ENCODE measurements around the gene TRMT1.
A peak's percentile ranks its signal among the peaks of the same experiment; 100 is the strongest.

TRMT1 gene

DNA sequence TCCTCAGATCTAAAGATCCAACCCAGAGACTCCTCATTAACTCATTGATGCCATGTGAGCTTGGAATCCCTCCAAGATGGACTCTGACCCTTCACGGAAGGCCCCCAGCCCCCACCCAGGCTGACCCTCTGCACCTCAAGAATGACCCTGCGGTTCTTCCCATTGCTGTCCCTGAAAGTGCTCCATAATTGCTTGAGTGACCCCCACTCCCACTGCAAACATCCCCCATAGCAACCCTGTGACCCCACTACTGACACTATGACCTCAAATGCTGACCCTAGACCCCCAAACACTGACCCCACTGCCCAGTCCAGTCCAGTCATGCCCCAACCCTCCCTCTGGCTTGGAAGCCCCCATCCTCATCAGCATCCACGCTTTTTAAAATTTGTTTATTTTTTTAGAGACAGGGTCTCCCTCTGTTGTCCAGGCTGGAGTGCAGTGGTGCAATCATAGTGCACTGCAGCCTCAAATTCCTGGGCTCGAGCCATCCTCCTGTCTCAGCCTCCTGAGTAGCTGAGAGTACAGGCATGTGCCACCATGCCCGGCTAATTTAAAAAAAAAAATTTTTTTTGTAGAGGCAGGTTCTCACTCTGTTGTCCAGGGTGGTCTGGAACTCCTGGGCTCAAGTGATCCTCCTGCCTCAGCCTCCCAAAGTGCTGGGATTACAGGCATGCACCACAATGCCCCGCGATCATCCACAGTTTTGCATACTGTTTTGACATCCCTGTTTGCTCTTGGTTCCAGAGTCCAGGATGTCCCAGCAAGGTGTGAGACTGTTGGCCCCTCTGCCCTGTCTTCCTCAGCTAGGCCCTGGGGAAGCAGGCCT is 14.7 kb downstream of the TRMT1 start:
- peak; percentile 26 for DNase-seq

DNA sequence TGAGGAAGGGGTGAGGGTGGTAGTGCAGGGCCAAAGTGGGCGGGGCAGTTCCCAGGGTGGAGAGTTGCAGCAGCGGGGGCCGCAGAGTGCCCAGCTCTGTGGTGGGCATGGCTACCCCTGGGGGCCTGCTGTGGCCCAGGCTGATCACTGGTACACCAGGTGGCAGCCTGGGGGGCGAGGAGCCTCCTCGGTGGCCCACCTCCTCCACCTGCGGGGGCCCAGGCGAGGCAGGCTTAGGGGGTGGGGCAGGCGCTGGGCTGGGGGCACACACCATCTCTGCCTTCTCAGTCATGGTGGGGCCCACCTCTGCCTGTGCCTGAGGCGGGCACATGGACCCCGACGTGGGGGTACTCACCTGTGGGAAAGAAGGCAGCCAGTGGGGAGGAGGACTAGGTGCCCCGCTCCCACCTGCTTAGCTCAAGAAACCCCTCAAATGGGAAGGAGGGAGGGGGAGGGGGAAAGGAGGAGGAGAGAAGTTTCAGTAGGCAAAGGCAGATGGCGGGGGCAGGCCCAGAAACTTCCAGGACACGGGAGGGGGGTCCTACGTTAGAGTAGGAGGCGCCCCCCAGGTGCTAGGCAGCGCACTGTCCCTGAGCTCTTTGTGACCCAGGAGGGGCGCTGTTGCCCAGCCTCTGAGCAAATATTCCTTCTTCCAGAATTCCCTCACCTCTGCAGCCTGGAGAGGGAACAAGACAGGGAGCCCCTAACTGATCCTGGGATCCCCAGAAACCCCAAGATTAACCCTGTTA is 15.5 kb downstream of the TRMT1 start:
- peak; percentile 67 for DNase-seq

DNA sequence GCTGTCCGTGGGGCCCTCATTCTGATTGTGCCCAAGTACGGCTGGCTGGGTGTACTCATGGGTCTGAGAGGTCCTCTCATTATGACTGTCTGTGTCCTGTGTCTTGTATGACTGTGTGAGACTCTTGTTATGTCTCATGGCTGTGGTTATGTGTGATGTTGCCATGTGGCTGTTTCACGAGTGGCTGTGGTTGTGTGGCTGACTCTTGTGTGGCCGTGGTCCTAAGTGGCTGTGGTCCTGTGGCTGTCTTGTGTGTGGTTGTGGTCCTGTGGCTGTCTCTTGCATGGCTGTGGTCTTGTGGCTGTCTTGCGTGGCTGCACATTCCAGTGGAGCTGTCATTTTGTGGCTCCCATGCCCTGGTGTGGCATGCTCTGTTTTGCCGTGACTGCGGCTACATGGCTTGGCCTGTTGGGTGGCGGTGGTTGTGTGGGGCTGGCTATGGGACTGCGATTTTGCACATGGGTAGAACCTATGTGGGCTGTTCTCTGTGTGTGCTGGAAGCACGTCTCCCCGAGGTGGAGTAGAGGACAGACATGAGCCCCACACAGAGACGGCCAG is 16.4 kb downstream of the TRMT1 start:
- peak; percentile 59 for DNase-seq

DNA sequence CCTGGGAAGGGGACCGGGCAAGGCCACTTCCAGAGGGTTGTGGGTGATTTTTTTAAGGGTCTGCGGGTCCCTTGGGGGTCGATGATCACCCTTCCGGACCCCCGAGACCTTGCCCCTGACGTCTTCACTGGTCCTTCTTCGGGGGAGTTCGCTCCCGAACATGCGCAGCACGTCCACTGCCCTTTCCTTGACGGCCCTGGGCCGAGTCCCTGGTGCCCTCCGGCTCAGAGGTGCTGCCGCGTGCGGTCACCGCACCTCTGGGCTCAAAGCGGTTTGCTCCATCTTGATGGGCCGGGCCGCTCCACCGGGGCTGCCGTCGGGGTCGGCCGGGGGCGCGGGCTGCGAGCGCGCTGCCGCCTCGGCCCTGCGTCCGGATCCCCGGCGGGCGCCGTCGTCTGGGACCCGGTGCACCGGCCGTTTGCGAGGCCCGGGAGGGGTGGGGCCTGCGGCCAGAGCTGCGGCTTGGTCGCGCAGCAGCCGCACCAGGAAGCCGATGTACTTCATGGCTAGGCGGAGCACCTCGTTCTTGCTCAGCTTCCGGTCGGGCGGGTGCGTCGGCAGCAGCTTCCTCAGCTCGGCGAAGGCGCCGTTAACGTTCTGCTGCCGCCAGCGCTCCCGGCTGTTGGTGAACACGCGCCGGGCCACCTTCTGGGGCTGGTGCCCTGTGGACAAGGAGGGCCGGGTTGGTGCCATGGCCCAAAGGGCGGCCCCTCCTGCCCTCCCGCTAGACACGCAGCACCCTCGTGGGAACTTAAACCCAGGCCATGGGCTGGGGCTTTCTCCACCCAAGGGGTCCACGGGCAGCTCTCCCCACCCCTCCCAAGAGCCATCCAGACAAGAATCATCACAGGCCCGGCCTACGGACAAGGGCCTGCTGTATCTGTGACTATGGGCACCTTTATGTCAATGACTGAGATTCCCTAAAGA is 17.2 kb downstream of the TRMT1 start:
- peak; percentile 85 for DNase-seq

DNA sequence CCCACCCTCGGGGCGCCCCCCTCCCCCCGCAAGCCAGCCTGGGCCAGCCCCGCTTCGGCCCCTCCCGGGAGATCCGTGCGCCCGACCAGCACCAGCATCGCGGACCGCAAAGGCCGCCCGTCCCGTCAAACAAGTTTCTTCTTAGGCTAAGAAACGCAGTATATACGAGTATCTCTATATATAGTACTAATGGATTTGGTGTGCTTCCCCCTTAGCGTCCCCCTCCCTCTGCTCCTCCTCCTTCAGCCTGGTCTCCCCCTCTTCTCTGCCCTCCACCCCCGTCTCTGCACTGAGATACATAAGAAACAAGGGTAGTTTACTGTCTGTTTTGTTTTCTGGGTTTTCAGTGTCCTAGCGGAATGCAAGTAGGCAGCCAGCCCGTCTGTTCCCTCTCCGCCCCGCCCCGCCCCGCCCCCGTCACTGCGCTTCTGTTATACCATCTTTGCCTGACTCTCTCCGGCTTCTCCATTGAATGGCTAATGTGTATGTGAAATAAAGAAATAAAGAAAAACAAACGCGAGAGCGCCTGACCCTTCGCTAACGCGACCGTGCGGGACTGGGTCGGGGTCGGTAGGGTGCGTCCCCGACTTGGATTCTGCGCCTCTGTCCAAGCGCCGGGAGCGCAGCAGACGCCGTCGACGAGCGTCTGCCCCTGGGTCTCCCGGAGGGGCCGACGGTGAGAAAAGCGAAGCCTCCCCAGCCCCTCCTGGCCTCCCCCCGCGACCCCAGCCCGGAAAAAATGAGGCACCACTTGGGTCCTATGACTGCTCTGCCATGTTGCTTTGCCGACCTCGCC is 18.1 kb downstream of the TRMT1 start:
- peak; percentile 84 for DNase-seq

DNA sequence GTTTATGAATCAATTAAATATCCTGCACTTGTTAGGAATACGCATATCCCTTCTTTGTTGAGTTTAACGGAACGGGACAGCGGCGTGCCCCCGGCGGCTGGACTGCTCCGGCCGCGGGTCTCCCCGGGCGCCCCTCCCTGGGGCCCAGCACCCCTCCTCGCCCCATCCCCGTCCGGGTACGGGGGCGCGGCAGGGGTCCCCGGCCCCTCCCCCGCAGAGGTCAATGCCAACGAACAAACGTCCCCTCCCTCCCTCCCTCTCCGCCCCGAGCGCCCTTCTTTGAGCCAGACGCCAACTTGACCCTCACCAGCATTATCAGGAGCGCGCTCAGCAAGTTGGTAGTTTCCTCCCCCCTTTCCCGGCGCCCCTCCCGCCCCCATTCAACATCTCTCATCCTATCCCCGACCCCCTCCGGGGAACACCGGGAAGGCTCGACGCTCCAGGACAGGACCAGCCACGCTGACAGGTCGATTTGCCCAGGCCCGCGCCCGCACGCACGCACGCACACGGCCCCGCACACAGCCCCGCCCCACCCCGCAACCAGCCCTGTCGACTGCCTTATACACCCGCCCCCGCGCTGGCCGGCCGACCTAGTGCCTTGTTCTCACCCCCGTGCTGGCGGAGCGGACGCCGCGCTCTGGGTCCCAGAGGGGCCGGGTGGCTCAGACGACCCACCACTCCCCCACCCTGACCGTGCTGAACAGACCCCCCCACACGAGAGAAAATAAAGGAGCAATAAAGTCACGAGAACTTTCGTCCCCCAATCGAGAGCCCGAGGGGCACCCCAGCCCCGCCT is 18.9 kb downstream of the TRMT1 start:
- DNase-seq: peak; percentile 76

DNA sequence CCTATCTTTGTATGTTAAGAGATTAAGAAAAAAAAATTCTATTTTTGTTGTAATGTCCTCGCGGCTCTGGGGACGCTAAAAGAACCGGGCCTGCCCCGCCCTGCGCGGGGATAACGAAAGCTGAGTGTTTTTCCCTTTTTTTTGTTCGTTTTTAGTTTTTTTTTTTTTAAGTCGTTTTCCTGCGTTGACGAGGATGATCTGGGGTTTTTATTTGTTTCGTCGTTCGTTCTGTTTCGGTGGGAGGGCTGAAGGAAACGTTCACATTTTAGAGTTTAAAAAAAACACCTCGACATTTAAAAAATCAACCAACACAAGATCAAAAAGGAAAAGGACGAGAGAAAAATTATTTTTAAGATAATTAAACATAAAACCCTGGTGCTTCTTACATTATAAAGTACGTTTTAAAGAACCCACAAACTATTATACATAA is 19.5 kb downstream of the TRMT1 start:
- DNase-seq: peak; percentile 70

DNA sequence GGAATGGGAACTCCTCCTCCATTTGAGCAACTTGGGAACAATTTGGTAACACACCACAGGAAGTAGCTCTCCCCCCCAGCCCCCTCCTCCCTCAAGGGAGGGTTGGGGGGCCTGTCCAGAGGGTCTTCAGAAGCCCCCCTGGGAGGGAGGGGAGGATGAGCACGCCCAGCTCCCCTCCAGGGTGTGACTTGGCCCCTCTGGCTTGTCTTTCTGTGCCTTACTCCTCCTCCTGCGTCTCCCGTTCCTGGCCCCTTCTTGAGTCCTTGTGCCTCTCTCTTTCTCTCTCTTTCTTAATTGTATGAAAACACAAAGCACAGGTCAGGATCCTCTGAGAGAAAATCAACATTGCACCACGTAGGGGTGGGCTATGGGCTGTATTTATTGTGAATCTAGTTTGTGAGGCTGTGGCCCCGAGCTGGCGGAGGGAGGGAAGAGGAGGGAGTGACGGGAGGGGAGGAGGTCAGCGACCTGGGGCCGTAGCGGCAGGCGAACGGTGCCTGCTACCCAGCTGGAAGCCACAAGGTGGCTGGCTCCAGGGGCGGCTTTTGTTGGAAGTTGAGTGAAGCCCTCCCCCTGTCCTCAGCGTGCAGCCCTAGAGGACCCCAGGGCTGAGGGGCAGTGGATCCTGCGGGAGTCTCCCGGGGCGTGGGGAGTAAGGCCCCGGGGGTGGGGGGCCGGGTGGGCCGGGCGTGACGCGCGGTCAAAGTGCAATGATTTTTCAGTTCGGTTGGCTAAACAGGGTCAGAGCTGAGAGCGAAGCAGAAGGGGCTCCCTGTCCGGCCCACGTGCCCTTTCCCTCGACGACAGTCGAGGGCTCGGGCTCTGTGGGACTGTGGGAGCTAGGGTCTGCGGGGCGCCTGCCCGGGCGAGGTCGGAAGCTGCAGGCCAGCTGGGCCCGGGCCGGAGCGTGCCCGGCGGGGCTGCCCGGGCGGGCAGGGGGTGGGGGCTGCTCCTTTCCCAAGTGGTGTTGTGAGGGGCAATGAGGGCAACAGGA is 20.3 kb downstream of the TRMT1 start:
- peak; percentile 83 for DNase-seq

DNA sequence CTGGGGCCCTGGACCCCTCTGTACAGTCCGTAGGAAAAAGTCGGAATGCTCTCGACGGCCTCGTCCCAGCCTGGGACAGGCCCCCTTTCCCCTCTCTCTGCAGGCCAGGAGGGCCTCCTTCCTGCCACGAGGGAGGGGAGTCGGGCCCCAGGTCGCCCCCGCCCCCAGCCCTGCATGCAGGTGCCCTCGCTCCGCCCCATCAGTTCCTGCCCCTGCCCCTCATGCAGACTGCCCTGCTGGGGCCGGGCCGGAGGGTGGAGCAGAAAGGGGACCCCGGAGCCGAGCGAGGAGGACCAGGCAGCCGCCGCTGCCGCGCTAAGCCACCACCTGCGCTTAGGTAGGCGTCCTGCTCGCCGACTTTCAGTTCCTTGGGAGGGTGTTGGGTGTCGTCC is 21.2 kb downstream of the TRMT1 start:
- DNase-seq: no peak

DNA sequence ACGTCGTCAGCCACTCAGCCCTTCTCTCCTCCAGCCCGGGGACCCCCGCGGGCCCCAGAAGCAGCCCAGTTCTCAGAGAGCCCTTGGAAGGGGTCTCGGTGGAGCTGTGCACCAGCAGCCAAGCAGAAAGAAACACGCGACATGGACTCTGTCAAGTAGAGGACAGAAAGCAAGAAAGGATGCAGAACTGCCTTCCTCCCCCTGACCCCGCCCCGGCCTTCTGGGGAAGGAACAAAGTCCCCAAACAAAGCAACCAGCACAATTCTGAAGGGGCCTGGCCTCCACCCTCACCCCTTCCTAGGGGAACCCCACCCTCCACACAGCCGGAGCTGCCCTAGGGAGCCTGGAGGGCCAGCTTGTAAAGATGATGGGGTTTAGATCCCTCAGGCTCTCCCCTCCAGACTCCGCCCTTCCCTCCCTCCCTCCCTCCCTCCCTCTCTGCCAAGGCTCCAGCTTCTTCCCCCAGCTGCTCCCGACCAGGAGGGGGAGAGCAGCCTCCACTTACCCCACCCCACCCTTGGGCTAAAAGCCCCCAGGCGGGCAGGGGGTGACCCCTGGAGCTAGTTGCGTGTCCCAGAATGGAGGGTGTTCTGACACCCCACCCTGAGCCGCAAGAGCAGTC is 21.7 kb downstream of the TRMT1 start:
- peak; percentile 65 for DNase-seq

DNA sequence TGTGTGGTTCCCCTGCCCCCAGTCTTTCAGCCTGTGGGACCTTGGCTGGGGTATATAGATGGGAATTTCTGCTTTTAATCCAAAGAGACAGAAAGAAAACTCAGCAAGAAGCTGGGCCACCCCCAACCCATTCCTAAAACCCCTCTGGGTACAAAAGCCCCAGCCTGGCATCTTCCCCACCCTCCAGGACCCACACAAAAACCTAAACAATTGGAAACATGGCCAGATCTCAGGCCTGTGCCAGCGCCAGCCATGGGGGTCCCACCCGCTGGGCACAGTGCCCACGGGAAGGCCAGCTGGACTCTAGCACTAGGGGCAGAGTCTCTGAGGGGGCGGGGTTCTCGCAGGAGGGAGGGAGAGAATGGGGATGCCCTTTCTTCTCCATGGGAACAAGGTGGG is 22.4 kb downstream of the TRMT1 start:
- DNase-seq: peak; percentile 6

DNA sequence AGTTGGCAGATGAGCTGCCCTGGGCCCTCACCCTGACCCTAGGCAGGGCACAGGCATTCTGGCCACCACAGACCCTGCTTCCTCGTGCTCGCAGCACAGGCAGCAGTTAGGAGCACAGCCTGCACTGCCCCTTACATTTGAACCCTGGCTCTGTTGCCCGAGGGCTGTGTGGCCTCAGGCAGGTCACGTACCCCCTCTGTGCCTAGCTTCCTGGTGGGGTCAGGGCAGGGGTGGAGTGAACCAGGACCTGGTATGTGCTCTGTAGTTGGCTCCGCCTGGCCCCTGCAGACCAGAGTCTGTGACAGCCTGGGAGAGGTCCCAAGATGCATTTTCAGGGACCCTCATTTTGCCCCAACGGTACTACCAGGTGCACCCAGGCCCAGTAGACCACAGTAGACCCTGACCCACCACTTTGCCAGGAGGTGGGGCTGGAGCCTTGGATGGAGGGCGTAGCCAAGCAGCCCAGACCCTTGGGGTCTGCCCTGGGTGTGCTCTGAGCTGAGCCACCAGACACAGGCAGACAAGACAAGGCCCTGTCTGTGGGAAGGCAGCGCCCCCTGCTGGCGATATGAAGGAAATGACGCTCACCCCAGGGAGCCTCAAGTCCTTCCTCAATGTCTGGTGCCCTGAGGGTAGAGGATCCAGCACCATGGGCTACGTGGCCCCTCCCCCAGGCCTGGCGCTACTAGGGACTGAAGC is 23.0 kb downstream of the TRMT1 start:
- DNase-seq: peak; percentile 94

DNA sequence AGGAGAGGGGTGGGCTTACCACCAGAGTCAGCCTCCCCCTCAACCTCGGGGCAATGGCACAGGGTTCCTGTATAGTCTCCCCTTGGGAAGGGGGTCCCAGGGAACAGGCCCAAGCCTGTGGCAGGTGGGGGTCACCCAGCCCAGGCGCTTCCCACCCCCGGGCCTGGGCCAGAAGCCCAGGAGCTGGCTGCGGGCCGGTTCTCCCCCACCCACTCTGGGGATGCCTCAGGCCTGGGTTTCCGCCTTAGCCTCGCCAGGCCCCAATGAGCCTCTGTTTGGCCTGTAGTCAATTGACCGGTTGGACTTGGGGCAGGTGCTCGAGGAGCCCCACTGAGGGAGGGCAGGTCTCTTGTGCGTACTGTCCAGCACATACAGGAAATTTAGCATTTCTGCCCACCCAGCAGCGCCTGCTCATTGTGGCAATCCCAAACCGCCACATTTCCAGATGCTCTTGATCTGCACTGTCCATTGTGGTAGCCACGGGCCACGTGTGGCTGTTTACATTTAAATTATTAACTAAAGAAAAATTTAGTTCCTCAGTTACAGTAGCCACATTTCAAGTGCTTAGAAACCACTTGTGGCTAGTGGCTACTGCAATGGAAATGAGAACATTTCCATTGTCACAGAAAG is 23.8 kb downstream of the TRMT1 start:
- DNase-seq: peak; percentile 17

DNA sequence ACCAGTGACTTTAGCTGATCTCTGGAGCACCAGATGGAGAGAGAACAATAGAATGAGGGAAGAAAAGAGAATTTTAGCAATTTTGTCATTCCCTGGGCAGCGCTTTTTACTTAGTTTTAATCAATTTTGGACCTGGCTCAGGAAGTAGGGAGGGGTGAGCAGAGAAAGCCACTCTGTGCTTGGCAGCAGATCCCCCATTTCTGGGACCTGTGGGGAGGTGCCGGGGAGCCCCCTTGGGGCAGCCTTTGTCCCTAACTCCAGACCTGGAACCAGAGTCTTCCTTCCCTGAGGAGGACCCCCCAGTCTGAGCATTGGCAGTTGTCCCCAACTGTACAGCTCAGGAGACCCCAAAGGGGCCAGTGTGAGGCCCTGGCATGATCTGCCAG is 24.4 kb downstream of the TRMT1 start:
- peak; percentile 15 for DNase-seq

DNA sequence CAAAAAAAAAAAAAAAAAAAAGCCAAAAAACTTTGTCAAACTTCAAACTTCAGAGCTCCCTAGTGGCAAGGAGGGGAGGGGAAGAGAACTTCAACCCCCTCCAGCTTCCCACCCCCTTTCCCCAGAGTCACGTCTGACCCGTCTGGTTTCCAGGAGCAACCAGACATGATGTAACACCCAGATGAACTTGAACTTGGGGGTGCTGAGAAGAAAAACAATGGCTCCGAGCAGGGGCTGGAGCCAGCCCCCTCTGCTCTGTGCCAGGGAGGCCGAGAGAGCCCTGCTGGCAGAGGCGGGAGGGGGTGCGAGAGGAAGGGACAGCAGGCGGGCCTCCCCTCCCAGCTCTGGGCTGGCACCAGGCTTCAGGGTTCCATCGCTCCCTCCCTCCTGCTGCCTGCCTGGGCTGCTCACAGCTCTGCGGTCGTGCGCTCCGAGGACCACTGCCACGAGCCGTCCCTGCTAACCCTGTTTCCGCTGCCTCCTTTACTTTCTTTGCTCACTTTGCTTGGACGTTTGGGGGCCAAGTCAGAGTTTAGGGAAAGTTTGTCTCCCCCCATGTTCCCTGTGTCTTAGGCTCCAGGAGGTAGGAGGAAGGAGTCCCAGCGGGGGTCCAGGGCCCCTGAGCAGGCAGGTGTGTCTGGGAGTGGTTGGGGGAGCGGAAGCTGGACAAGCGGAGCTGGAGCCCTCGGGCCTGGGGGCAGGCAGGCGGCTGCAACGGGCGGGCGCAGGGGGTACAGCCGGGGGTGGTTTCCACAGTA is 25.0 kb downstream of the TRMT1 start:
- DNase-seq: peak; percentile 45

DNA sequence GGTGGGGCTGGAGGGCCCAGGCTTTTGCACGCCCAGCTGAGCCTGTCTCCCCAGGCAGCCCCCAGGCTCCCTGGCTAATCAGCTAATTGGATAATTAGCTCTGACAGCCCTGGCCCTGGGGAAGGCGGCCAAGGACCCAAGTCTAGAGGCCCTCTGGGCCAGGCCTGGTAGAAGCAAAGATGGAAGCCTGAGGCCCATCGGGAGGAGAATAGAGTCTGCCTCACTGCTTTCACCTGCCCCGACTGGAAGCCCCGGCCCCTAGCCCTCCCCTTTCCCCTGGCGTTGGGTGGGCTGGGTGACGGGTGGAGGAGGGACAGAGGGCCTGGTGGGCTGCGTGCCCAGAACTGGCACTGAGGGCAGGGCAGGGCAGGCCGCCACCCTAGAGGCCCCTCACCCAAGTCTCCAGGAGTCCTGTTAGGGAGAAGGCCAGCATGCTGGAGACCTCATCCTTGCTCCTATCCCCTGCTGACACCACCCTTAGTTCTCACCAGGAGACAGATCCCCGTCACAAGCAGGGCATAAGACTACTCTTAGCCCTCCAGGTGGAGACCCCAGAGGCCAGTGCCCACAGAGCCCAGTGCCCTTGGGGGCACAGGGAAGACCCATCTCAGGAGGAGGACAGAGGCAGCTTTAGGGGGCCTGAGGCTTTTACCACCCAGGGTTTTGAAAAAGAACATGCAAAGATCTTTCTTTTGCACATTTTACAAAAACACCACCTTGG is 25.9 kb downstream of the TRMT1 start:
- DNase-seq: no peak

Measured in hematopoietic multipotent progenitor cell treated with erythropoietin and hydrocortisone succinate and interleukin-3 and kit ligand, for 8 days (in vitro differentiated cells).